LoVo (cell line): ENCODE results near the gene UACA.
"Not testable (repeated sequence)": the region's sequence is repeated elsewhere in the genome, so short reads cannot be mapped to it uniquely, and the experiment has no call there.

Experiments
- DNase-seq: peaks from one replicate; pipeline ENCODE4 v3.0.0-alpha.2; 2016; ENCODE audit warnings: low spot score

UACA gene

DNA sequence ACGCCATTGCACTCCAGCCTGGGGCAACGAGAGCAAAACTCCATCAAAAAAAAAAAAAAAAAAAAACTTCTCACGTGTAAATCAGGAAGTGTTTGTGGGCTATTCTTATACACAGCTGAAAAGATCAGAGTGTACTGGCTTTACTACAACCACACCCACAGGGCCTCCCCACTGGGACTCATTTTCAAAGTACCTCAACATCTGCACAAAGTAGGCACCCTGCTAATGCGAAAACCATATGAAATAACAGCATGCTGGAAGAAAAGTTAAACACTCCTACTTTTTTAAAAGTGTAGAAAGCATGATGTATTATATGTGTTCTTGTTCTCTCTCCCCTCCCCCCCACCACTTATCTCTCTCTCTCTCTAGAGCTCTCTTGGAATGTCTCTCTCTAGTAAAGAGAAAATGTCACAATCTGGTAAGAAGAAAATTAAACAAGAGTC, 11.1 kb downstream of the UACA start:
- DNase-seq = no peak

DNA sequence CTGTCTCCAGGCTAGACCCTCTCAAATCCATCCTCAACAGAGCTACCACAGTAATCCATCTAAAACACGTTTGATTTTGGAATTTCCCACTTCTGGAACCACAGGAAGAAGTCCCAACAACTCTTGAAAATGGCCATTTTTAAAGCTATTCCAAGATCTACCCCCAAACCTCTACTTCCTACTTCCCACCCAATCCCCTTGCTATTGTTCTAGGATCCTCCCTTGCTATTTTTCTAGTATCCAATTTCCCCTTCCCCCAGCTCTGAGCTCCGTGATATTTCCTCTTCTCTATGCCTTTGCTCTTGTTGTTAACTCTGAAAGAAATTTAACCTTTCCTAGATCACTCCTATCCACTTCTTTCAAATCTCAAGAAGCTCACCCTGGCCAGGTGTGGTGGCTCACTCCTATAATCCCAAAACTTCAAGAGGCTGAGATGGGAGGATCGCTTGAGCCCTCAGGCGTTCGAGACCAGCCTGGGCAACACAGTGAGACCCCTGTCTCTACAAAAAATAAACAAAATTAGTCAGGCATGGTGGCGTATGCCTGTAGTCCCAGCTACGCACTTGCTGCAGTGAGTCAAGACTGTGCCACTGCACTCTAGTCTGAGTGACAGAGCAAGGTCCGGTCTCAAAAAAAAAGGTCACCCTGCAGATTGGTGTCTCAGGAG, 13.0 kb downstream of the UACA start:
- DNase-seq = no peak

DNA sequence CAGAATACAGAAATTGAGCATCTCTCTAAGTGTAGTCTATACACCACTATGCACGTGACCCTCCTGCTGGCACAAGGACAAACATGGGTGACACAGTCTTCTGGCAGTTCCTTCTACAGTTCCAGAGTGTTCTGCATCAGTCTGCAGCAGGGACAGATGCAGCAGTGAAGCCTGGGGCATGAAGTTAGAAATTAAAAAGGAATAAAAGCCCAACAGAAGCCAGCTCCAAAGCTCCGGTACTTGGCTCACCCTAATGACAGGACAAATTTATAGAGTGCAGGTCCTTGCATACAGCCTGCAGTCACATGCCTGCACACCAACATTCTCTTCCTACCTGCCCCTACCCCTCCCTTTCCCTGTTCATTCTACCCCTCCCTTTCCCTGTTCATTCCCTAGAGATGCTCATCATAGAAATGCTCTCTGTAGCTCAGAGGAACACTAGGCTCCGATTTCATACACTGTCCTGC, 15.0 kb downstream of the UACA start:
- no peak for DNase-seq

DNA sequence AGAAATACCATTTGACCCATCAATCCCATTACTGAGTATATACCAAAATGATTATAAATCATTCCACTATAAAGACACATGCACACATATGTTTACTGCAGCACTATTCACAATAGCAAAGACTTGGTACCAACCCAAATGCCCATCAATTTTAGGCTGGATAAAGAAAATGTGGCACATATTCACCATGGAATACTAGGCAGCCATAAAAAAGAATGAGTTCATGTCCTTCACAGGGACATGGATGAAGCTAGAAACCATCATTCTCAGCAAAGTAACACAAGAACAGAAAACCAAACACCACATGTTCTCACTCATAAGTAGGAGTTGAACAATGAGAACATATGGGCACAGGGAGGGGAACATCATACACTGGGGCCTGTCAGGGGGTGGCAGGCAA, 16.8 kb downstream of the UACA start:
- not testable (repeated sequence) for DNase-seq

DNA sequence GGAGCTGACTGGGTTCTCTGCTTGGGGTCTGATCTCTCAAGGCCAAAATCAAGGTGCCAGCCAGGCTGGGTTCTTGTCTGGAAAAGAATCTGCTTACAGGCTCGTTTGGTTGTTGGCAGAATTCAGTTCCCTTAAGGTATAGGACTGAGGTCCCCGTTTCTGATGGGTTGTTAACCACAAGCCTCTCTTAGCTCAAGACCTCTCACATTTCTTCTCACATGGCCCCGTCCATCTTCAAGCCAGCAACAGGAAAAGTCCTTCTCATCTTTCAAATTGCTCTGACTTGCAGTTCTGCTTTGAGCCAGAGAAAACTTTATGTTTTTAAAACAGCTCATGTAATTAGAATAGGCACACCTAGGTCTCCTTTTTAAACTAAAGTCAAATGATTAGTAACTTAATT, 20.4 kb downstream of the UACA start:
- peak; percentile 16 for DNase-seq

DNA sequence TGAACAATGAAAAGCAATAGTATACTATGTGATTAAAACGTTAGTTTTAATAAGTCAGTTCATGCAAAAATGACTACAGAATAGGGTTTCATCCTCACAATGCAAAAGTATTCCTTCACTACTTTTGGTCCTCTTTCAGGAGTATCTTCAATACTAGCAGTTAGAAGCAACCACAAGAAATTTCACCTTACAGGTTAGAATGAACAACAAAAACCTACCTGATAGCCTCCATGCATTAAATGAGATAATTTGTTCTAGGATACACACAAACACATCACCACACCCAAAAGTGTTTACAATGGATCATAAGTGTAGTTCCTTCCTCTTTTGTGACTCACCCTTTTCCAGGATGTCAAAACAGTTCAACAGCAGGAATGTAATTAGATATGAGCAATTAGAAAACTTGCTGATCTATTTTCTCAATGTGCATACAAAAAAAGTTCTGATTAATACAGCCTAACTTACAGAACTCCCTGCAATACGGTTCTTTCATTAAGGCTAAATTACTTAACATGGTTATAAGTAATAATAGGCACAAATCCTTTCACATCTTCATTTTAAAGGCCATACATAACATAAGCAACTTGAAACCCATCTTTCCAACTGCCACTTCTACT, 21.6 kb downstream of the UACA start:
- DNase-seq = peak; percentile 74

DNA sequence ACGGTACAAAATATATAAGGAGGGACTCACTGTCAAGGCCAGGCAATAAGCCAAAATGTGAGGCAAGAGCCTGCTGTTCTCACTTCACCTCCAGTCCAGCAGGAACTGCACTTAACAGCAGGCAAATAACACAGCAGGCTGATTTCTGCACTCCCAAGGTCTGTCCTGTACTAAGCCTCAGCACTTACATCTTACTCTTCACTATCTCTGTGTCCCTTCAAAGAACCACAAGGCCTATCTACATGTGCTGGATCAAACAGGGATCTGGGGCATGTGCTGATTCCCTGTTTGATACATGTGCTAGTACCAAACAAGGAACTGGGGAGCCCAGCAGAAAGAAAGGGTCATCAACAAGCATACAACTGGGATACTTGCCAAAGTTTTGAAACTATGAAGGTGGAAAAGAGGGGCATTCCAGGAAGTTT, 22.2 kb downstream of the UACA start:
- DNase-seq = no peak

DNA sequence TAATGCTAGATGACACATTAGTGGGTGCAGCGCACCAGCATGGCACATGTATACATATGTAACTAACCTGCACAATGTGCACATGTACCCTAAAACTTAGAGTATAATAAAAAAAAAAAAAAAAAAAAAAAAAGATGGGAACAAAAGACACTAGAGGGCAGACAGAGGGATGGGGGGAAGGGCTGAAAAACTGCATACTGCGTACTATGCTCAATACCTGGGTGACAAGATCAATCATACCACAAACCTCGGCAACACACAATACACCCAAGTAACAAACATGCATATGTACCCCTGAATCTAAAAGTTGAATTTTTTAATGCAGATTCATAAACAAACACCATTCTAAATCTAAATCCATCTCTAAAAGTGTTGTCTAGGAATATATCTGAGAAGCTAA, 28.3 kb downstream of the UACA start:
- DNase-seq = not testable (repeated sequence)

DNA sequence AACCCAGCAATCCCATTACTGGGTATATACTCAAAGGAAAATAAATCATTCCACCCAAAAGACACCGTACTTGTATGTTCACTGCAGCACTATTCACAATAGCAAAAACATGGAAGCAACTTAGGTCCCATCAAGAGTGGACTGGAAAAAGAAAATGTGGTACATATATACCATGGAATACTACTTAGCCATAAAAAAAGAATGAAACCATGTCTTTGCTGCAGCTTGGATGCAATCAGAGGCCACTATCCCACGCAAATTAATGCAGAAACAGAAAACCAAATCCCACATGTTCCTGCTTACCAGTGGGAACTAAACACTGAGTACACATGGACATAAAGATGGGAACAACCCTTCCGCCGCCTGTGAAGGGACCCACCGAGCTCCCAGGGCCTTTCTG, 34.2 kb downstream of the UACA start:
- DNase-seq = no peak

DNA sequence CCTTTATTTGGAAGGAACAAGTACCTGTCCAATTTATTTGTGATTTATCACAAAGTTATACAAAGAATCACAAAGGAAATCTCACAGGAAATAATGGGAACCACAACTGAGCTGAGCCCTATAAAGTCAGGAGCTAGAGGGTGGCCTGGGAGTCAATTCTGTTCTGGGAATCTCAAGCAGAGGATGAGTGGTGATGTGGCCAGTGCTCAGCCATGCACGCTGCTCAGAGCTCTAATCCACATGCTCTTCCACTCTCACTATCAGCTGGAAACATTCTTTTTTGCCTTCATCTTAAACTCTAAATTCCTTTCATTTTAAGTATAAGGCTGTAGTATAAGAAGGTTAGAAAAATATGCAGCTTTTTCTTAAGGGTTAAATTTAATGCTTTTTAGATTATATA, 36.6 kb downstream of the UACA start:
- no peak for DNase-seq

DNA sequence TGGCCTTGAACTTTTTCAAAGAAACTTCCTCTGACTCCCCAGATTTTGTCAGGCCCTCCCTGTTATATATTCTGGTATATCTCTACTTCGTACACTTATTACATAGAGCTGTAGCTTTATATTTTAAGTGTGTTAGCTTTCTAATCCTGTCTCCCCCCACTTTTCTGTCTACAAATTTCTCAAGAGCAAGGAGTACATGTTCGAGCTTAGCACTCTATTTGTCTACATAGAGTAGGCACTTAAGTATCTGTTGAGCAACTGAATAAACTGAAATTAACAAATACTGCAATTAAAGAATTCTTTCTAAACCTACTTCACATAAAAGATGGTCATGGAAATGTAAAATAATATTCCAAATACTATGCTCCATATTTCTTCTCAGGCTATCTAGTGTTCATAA, 39.4 kb downstream of the UACA start:
- no peak for DNase-seq

DNA sequence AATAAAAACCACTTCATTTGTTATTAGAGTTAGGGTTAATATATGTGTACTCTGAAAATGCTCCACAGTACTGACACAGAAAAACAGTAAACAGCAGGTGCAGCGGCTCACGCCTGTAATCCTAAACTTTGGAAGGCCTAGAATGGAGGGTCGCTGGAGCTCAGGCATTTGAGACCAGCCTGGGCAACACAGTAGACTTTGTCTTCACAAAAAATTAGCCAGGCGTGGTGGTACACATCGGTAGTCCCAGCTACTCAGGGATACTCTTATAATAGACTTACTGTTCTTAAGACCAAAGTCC, 40.3 kb downstream of the UACA start:
- no peak for DNase-seq

DNA sequence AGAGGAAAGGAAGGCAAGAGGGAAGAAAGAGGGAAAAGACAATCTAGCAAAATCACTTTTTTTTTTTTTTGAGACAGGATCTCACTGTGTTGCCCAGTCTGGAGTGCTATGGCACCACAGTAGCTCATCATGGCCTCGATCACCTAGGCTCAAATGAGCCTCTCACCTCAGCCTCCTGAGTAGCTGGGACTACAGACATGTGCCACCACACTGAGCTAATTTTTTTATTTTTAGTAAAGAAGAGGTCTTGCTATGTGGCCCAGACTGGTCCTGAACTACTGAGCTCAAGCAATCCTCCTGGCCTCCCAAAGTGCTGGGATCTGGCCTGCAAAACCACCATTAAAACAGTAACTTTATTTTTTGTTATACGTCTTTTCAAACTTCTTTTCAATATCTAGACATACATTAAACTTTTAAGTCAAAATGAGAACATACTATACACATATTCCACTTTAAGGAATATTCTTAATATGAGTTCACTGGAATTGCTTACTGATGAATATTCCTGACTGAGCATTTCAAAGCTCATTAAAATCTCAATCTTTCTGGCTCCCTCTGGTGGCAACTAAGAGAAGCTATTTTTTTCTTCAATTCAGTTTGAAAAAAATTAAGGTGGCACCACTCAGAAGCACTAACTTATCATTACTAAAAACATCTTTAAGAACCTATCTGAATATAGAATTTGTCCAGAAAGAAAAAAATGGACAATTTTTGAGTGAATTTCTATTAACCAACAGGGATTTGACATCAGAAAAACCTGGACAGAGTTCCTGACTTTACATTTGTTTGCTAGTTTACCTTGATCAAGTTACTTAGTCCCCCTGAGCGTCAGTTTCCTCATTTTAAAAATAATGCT, 40.9 kb downstream of the UACA start:
- DNase-seq = peak; percentile 76

DNA sequence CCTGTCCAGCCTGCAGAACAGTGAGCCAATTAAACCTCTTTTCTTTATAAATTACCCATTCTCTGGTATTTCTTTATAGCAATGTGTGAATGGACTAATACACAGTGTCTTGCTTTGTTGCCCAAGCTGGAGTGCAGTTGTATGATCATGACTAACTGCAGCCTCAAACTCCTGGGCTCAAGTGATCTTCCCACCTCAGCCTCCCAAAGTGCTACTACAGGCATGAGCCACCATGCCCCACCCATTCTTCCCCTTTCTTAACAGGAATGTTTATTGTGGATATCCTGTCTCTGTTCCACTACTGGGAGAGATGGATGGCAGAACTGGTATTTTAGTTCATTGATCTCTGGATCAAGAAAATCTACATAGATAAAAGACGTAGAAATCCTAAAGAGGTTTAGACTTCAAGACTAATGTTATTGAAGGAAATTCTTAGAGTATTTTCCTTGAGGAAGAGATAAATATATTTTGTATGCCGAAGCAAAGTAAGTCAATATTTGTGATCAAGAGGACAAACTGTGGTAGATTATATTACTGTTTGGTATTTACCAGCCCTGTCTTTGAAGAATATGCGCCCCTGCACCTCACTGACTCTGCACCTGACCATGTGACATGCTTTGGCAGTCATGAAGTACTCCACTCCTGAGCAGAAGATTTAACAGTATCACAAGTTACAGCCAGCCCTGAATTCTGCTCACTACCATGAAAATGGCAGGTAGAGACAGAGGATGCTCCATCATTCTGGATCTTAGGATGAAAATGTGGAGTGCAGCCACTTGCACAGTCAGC, 42.9 kb downstream of the UACA start:
- no peak for DNase-seq

DNA sequence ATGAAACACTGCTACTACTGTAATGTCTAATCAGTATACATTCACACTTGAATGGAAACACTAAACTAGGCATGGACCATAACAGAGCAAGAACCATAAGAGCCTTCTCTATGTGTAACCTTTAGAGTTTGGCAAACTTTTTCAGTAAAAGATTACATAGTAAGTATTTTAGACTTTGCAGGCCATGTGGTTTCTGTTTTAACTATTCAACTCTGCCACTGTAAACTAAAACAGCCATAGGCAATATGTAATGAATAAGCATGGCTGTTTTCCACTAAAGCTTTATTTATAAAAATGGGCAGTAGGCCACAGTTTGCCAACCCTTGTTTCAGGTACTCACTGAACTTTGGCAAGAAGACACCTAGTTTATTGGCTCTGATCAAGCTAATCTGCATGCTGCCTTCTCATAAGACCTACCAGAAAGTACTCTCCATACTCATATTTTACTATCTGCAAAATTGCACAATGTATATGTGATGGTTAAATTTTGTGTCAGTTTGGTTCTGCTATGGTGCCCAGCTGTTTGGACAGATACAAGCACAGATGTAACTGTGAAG, 46.0 kb downstream of the UACA start:
- no peak for DNase-seq

DNA sequence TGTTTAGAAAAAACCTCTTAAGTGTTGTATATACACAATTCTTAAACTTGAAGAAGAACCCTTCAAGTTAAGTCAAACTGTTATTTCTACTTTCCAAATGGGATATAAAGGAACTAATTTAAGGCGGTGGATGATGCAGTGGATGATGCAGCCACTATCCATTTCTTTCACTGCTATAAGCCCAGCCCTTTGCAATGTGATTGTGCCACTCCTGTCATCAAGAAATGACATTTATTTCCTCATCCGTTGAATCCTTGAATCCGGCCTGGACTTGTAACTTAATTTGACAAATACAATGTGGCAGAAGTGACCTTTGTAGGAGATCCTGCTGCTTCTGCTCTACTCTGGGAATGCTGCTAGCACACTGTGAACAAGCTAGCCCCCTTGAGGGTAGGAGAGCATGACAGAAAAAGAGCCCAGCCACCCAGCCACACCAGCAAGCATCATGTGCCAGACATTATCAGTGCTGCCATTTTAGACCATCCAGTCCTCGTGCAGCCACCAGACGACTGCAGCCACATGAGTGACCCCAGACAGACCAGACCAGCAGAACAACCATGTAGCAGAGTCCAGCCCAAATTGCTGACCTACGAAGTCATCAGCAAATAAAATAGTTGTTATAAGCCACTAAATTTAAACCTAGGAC, 47.4 kb downstream of the UACA start:
- no peak for DNase-seq

DNA sequence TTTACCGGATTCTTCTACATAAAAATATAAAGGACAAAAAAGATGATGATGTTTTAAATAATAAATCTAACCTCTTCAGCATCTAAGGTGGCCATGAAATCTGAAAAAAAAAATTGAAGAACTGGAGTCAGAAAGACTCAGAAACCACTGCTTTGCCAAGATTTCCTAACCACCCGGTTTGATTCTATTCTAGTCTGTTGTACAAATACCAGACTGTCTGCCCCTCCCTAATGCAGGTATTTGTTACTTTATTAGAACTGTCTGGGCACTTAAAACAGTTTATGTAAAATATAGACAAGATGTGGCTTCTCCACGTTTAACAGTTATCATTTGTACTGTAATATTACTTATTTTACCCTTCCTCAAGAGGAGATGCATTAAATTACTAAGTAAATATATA, 48.8 kb downstream of the UACA start:
- no peak for DNase-seq

DNA sequence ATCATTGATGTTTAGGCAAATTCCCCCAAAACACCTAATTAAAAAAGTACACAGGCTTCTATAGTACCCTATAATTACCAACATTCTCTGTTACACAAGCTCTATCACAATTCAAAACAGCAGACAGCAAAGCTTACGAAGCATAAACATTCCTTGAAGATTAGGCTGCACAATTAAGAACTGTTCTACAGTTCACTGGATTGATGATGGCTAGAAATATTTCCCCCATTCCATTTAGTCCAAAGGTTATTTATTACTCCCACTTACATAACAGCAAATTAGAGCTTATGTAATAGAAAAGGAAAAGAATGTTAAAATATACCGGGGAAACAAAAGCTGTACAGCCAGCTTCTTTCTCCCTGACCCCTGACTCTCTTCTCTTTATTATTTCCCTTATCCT, 49.3 kb downstream of the UACA start:
- DNase-seq = no peak

DNA sequence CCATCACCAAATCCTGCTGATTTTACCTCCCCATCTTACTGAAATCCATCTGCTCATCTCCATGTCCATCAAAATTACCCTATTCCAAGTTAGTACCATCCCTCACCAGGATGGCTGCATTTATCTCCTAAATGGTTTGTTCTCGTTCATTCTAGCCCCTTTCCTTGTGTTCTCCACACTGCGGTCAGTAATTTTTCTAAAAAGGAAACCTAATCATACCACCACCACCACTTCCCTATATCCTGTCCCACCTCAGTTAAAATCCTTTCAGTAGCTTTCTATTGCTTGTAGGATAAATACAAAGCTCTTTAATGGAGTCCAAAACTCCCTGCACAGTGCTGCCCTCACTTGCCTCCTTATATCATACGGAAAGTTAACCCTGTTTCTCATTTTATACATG, 51.1 kb downstream of the UACA start:
- no peak for DNase-seq

DNA sequence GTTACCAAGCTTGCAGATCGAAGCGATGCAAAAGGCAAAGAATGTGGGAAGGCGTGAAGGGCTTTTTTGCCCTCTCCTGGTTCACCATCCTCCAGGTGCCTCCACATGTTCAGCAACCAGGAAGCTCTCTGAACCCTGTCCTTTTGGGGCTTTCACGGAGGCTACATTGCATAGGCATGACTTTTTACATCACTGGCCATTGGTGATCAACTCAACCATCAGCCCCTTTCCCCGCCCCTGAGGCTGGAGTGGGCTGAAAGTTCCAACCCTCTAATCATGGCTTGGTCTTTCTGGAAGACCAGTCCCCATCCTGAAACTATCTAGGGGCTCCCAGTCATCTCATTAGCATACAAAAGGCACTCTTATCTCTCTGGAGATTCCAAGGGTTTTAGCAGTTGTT, 52.6 kb downstream of the UACA start:
- DNase-seq = no peak

DNA sequence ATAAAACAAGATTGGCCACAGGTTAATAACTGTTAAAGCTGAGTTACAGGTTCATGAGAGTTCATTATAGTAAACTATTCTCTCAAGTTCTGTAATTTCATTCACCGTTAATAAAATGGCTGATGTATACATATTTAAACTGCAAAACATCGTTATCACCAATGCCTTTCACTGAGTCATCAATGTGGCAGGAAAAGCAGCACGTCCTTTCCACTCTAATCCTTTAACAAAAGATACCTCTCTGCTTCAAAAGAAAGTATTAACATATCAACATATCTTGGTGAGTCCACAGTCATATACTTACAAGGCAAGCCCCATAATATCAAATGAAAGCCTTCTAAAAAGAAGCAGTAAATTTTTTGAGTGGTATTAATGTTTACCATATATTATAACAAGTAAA, 54.5 kb downstream of the UACA start:
- no peak for DNase-seq
